T47D (cell line): ENCODE results near the gene MACROD1.

Source experiments
- DNase-seq, 2 experiments: peaks; one replicate each; pipeline versions ENCODE4 v3.0.0 to v3.0.0-alpha.2; 2011 to 2012; ENCODE audit warnings: low read depth in 1 of 2, low spot score in 1 of 2
- JUND ChIP-seq: IDR thresholded peaks from 2 replicates; pipeline ENCODE4 v1.6.1; 2012; ENCODE audit warnings: low read depth
- in situ Hi-C: cut with HindIII; loops from 2 replicates; pipeline ENCODE4 v1.10.0; 2016; ENCODE audit warnings: low sequenced_read_pairs, low pct_unique_long_range_greater_than_20kb

The MACROD1 gene

DNA sequence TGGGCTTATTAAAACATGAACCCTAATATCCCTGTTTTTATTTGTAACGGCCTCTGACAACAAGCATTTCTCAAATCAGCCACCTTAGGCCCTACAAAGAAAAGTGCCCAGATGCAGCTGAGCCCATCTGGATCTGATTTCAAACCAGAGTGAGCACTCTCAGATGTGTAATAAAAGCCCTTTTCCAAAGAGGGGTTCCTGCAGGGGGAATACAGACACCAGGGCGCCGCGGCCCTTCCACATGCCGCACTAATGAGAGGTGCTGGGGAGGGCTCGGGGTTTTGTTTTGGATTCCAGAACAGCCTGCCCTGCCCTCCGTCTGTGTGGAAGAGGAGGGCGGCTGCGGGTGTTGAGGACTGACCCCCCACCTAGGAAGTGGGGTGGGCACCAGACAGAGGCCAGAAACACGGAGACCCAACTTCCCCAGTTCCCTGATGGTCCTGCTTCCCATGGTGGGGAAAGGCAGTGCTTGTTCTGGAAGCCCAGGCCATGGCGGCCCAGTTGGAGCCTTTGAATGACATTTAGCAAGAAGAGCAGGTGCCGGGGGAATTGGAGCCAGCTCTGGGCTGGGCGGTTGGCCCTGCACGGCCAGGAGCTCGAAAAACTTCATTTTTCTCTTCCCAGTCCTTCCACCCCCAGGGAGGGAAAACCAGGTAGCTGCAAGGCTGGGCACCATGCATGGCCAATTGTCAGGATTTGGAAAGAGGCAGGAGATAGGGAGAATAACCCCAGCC lies 63.7 kb downstream of the MACROD1 start:
- no peak for DNase-seq
- in situ Hi-C loops: no loop called here
- TF ChIP-seq JUND: no peak

DNA sequence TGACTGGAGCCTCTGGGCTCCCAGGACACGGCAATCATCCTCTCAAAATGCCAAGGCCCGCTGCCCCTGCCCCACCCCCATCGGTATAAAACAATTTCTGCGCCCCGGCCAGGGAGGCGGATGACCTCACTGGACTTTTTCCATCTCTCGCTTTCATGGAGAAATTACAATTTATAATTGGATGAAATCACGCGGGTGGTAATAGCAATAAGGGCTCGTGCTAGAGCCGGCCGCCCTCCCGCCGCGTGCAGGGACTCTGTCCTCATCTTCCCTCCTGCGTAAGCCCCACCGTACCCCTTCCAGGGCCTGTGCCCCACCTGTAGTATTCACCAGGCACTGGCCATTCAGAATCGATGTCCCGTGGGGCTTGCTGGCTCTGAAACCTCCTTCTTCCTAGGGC lies 64.5 kb downstream of the MACROD1 start:
- no peak for TF ChIP-seq JUND
- no peak for DNase-seq

DNA sequence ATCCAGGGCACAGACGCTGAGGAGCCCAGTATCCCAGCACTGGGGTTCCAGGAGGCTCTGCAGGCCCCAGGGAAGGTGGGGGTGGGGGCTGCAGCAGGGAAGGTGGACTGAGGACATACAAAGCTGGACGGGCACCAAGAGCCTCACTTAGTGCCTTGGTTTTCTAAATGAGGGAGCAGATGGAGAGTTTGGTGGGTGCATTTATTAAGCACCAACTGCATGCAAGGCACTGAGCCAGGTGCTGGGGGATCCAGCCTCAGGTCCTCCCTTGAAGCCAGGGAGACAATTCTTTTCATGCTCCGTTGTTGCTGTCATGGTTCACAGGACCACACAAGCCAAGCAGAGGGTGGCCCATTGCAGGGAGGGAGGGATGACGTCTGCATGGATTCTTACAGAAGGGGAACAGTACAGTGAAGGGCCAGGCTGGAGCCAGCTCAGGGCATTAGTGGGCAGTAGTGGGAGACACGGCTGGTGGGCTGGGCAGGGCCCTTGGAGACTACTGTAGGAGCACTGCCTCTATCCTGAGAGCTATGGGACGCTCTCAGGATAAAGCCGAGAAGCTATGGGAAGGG lies 65.0 kb downstream of the MACROD1 start:
- in situ Hi-C loops: no loop called here
- no peak for DNase-seq
- TF ChIP-seq JUND: no peak

More for the DNA sequence above, 64.5 kb downstream of the MACROD1 start:
- in situ Hi-C loops: no loop called here

DNA sequence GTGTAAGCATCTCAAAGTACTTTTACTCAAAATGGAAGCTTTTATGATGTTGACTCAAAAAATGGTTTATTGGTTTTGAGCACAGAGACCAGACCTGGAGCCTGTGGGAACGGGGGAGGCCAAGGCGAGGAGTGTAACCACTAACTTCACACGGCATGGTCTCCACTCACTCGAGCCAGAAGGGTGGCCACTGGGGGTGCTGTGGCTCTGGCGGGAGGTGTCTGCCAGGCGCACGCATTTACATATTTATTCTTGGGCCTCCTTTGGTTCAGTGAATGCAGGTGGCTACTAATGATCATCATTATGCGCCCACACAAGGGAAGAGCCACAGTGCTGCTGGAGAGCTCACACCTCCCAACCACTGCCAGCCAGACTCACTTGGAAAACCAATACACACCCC lies 65.6 kb downstream of the MACROD1 start:
- TF ChIP-seq JUND: no peak
- in situ Hi-C loops: no loop called here
- DNase-seq: no peak

DNA sequence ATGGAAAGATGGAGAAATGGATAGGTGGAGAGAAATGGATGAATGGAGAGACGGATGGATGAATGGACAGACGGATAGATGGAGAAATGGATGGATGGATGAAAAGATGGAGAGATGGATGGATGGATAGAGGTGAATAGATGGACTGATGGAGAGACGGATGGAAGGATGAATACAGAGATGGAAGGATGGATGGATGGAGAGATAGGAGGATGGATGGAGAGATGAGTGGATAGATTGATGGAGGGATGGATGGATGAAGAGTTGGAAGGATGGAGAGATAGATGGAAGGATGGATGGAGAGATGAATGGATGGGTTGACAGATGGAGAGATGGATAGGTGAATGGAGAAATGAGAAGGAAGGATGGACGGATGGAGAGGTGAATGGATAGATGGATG lies 66.5 kb downstream of the MACROD1 start:
- TF ChIP-seq JUND: no peak
- no peak for DNase-seq
- in situ Hi-C loops: no loop called here

DNA sequence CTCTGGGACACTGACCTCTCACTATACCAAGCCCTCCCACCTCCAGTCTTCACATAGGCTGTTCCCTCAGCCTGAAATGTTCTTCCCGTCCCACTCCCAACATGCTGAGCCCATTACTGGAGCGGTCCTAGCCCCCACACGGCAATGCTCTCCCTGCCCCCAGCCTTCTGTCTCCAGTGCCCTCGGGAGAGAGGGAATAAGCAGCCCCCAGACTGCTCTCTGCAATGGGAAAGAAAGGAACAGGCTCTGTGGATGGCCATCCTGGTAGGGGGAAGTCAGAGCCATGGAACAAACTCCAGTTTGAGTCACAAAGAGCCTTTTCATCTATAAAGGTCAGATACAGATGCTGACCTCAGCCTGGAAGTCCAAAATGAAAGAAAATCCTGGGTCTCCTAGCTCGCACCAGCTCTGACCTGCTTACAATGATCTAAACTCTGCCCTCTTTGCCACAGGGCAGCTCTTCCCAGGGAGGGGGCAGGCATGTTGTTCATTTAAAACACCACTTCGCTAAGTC lies 67.5 kb downstream of the MACROD1 start:
- DNase-seq: no peak
- TF ChIP-seq JUND: no peak
- in situ Hi-C loops: no loop called here

DNA sequence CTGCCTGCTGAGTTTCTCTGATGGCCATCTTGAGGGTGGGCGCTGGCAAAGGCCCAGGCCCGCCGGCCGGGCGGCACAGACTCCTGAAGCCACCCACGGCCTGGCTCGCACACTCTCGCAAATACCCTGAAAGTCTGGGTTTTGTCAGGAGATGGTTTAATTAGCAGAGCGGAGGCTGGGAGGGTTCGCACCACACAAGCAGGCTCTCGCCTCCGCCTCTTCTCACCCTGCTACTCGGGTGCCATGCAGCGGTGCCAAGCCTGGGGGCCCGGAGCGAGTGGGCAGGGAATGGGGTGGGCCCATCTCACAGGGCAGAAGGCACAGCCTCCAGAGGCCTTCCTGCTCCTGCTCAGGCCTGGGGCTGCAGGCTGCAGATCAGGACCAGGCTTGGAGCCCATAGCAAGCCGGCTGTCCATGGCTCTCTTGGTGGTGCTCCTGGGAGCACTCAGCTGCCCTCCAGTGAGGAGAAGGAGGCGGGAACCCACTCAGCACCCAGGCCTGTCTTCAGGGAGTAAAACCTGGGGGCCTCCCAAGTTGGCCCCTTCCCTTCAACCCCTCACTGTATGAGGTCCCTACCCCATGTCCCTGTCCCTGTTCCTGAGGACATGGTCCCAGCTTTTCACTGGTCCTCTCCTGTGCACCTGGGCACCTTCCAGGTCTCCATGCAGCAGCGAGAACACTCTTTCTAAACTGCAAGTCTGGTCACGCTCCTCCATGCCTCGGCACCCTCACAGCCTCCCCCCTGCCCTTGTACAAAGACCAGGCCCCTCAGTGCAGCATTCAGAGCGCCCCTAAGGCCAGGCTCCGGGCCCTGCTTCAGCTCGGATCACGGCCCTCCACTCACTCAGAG lies 68.2 kb downstream of the MACROD1 start:
- no peak for DNase-seq
- no peak for TF ChIP-seq JUND
- in situ Hi-C loops: no loop called here

DNA sequence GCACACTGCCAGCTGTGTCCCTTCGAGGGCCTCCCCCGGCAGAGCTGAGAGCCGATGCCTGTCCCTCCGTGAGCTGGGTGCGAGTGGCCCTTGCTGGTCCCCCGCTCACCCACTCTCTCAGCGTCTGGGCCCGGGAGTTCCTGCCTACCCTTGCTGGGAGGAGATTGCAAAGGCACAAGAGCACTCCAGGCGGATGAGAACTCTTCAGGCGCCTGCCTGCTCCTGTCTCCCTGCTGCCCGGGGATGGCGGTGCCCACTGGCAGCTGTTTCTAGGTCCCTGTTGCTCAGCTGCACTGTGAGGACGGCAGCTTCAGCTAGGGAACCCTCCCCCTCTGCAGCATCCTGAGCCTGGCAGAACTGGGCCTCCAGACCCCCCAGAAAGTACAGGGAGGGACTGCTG lies 69.1 kb downstream of the MACROD1 start:
- DNase-seq: no peak
- no peak for TF ChIP-seq JUND
- in situ Hi-C loops: no loop called here

DNA sequence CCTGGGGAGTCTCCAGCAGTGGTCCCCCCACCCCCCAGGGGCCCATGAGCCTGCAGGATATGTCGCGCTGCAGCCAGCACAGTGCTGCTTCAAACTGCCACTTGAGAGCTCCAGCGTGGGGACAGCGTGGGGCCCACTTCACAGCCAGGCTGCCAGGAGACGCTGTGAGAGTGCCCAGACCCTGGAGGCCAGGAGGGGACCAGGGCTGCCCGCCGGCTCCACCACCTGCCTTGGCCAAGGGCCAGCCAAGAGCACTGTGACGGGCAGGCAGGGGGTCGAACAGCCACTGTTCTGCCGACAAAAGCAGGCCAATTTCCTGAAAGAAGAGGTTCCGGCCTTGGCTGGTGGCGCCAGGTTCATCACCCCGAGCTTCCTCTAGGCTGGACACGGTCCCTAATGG lies 70.0 kb downstream of the MACROD1 start:
- TF ChIP-seq JUND: no peak
- in situ Hi-C loops: no loop called here
- DNase-seq: no peak

DNA sequence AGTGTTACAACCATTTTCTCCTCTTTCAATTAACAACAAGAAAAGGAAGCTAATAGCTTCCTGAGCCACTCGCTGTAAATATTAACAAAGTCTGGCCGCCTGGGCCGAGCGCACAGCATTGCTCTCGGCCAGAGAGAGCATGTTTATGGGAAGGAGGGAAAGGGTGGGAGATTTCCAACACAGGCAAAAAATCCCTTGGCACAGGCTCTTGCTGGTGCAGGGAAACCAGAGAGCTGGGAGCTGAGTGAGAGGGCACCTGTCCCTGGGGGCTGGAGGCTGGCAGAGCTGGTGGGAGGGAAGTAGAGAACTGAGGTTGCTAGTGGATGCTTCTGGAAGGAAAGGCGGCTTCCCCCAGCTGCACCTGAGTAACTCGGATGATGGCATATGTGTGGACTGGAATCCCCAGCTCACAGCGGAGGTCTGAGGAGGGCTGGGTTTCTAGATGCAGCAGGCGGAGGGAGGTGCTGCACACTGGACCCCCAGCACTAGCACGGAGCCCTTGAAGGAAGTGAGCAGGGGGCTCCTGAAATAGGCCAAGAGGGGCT lies 70.6 kb downstream of the MACROD1 start:
- DNase-seq: no peak
- in situ Hi-C loops: no loop called here
- TF ChIP-seq JUND: no peak

DNA sequence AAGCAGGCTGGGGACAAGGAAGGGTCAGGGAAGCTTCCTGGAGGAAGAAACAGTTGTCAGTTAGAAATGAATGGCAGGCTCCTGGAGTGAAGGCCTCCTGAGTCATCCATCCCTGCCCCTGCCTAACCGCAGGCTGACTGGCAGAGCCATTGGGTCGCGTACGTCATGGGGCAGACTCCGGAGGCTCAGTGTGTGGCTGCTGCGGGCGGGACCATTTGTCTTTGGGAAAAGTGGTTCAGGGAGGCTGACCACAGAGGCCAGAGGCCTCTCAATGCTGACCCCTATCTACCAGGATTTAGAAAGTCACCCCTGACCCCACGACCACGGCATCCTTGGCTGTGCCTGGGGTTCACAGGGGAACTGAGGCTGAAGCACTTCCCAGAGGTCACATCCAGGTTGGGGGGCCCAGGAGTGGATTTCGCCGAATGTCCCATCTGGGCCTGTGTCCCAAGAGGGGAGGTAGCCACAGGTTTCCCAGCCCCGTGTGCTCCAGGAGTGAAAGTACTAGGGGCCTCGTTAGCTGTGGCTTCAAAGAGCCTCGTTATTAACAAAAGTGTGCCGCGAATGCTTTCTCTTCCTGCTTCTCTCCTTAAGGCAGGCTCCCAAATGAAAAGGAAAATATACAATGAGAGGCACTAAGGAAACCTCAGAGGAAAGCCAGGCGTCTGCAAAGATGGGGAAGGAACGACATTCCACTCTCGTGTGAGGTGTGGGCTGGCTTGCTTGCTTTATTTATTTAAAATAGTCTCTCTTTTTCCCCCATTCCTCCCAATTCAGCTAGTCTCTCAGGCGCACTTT lies 71.3 kb downstream of the MACROD1 start:
- in situ Hi-C loops: no loop called here
- no peak for DNase-seq
- no peak for TF ChIP-seq JUND

DNA sequence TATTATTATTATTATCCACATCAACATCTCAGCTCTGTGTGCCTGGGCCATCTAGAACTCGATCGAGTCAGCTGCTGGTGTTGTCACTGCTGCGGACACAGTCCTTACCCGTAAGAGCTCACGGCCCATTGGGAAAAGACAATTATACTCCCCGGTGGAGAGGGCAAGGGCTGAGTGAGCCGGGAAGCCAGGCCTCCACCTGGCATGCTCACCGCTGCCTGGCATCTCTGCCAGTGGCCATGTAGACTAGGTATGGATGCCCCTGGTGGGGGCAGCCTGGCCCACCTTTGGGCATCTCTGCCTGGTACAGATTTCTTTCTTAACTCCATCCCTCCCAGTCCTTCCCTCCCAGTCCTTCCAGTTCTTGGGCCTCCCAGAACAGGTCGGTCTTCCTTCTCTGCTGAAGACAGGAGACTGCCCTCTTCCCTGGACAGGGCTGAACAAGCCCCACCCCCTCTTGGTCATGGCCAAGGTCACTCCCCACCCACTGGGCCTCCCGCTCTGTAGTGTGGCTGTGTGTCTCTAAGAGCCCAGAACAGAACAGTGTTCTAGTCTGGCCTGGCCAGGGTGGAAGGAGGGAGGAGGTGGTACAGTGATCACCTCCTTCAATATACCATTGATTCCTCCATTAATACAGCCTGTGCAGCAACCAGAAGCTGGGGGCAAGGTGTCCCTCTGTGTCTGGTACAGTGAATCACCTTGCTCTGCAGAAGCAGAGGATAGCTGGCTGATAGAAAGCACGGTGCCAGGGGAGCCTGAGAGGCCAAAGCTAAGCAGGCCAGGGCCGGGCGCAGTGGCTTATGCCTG lies 72.5 kb downstream of the MACROD1 start:
- TF ChIP-seq JUND: no peak
- peak in 1 of 2 experiments; percentile 54 for DNase-seq
- in situ Hi-C loops: no loop called here
